ENCODE results near the gene DHRS3.

Gene DHRS3

GRCh38 chr1:12592496-12592895 is 25.5 kb downstream of the DHRS3 start:
- H3K27ac ChIP-seq, result no peak overlapping the region
- TF ChIP-seq CTCF (conservative IDR thresholded peaks at IDR 0.05; ENCODE audit: low read depth), result no peak
- CTCF ChIA-PET, result no interaction called here
- no peak for DNase-seq (ENCODE audit: low spot score)
- POLR2A ChIA-PET (ENCODE audit: low non-redundant PET), result no interaction called here

- ChIA-PET POLR2A (ENCODE audit: low non-redundant PET) (no interaction called here), CTCF (interaction anchor here (0.6 kb wide), 2 partner anchors 10 to 23 kb away, joined by 3 to 5 read pairs; no protein-coding TSS in a partner anchor)
- TF ChIP-seq CTCF (conservative IDR thresholded peaks at IDR 0.05; ENCODE audit: low read depth), result no peak
- no peak overlapping the region for H3K27ac ChIP-seq
- DNase-seq (ENCODE audit: low spot score), result no peak
Observed at GRCh38 chr1:12591267-12591938, 26.6 kb downstream of the DHRS3 start.

- POLR2A ChIA-PET (ENCODE audit: low non-redundant PET), result no interaction called here
- CTCF ChIA-PET, result no interaction called here
- DNase-seq (ENCODE audit: low spot score), result no peak
- no peak for TF ChIP-seq CTCF (conservative IDR thresholded peaks at IDR 0.05; ENCODE audit: low read depth)
- H3K27ac ChIP-seq, result no peak overlapping the region
Observed at GRCh38 chr1:12588695-12589094, 29.3 kb downstream of the DHRS3 start.

- CTCF ChIA-PET, result no interaction called here
- no peak for TF ChIP-seq CTCF (conservative IDR thresholded peaks at IDR 0.05; ENCODE audit: low read depth)
- DNase-seq (ENCODE audit: low spot score), result peak; percentile 48
- POLR2A ChIA-PET (ENCODE audit: low non-redundant PET), result no interaction called here
- no peak overlapping the region for H3K27ac ChIP-seq
Observed at GRCh38 chr1:12587981-12588640, 29.9 kb downstream of the DHRS3 start.

- TF ChIP-seq CTCF (conservative IDR thresholded peaks at IDR 0.05; ENCODE audit: low read depth), result no peak
- H3K27ac ChIP-seq, result peak overlapping the region; percentile 31; the same call in 1 of the 2 replicates
- CTCF ChIA-PET, result no interaction called here
- DNase-seq (ENCODE audit: low spot score), result no peak
- POLR2A ChIA-PET (ENCODE audit: low non-redundant PET), result no interaction called here
Observed at GRCh38 chr1:12585951-12586942, 31.8 kb downstream of the DHRS3 start.

GRCh38 chr1:12585536-12585935 is 32.5 kb downstream of the DHRS3 start:
- no peak for DNase-seq (ENCODE audit: low spot score)
- POLR2A ChIA-PET (ENCODE audit: low non-redundant PET), result no interaction called here
- CTCF ChIA-PET, result no interaction called here
- no peak for TF ChIP-seq CTCF (conservative IDR thresholded peaks at IDR 0.05; ENCODE audit: low read depth)
- H3K27ac ChIP-seq, result peak overlapping the region; percentile 31; the same call in 1 of the 2 replicates

Data from RWPE1 (cell line).